Nephron progenitor cell (in vitro differentiated cells): ENCODE data around the gene IQCK.

Source experiments
- DNase-seq: peaks from one replicate; pipeline ENCODE4 v3.0.0; 2021
- H3K27ac Mint-ChIP-seq: 2 replicates; pipeline ENCODE4 v1.8.0; 2021; ENCODE audit warnings: mild to moderate bottlenecking, moderate library complexity, mixed read lengths
- H3K27me3 Mint-ChIP-seq: 2 replicates; pipeline ENCODE4 v1.8.0; 2021; ENCODE audit warnings: mild to moderate bottlenecking, low read depth, mixed read lengths; ENCODE audit not compliant: poor library complexity
- H3K36me3 Mint-ChIP-seq: 2 replicates; pipeline ENCODE4 v1.8.0; 2021; ENCODE audit warnings: low read depth, mixed read lengths
- H3K4me1 Mint-ChIP-seq: 2 replicates; pipeline ENCODE4 v1.8.0; 2021; ENCODE audit warnings: mixed read lengths
- H3K4me3 Mint-ChIP-seq: 2 replicates; pipeline ENCODE4 v1.8.0; 2021; ENCODE audit warnings: mild to moderate bottlenecking, moderate library complexity, mixed read lengths
- H3K9me3 Mint-ChIP-seq: 2 replicates; pipeline ENCODE4 v1.8.0; 2021; ENCODE audit warnings: mild to moderate bottlenecking, moderate library complexity, mixed read lengths
- TF ChIP-seq, protein P1 (sequence below): fragments of 200-600 bp; sonication (generic); IDR thresholded peaks from 2 replicates; pipeline ENCODE4 v1.5.0; 2021; ENCODE audit warnings: antibody characterized with exemption

IQCK gene

DNA sequence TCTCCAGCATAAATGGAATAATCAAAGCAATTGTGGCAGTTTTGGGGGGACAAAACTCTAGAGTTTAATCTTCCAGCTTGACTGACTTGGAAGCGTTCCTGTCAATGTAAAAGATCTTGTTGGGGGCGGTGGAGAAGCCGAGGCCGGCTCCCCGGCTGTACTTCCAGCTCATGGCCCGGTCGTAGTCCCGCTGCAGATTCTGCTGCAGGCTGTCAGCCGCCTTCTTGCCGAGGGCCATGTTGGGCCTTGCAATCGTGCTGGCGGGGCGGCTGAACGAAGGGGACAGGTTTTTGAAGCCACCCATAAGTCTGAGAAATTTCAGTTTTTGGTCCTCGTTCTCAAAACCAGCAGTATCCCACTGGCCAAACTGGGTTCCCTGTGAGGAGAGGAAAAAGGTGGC is 11.2 kb upstream of the IQCK start:
- no peak overlapping the region for H3K4me3 Mint-ChIP-seq
- H3K9me3 Mint-ChIP-seq: no peaks in the 10 kb centered on the region
- DNase-seq: no peak
- peaks cover 77% of the 10 kb centered on the region for H3K36me3 Mint-ChIP-seq
- TF ChIP-seq, protein P1, sequence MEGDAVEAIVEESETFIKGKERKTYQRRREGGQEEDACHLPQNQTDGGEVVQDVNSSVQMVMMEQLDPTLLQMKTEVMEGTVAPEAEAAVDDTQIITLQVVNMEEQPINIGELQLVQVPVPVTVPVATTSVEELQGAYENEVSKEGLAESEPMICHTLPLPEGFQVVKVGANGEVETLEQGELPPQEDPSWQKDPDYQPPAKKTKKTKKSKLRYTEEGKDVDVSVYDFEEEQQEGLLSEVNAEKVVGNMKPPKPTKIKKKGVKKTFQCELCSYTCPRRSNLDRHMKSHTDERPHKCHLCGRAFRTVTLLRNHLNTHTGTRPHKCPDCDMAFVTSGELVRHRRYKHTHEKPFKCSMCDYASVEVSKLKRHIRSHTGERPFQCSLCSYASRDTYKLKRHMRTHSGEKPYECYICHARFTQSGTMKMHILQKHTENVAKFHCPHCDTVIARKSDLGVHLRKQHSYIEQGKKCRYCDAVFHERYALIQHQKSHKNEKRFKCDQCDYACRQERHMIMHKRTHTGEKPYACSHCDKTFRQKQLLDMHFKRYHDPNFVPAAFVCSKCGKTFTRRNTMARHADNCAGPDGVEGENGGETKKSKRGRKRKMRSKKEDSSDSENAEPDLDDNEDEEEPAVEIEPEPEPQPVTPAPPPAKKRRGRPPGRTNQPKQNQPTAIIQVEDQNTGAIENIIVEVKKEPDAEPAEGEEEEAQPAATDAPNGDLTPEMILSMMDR: no peak
- H3K27me3 Mint-ChIP-seq: no peaks in the 10 kb centered on the region
- no peak overlapping the region for H3K27ac Mint-ChIP-seq
- H3K4me1 Mint-ChIP-seq: peaks cover 42% of the 10 kb centered on the region

DNA sequence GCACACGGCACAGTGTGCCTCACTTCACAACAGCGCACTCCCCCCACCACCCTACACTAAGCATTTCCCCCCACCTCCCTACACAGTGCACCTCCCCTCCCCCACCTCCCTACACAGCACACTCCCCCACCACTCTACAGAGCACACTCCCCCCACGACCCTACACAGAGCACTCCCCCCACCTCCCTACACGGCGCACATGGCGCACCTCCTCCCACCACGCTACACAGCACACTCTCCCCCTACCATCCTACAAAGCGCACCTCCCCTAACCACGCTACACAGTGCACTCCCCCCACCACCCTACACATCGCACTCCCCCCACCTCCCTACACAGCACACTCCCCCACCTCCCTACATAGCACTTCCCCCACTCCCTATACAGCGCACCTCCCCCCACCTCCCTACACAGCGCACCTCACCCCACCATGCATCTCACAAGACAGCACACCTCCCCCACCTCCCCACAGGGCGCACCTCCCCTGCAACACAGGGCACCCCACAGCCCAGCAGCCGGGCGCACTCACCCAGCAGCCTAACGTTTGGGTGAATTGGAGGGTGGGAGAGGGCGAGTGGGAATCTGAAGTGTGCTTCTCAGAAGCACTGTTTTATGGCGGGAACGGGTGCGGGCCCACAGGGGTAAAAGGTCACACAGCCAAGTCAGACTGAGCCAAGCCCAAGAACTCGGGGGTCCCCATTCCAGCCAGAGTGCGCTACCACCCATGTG is 10.3 kb upstream of the IQCK start:
- H3K27ac Mint-ChIP-seq: peak overlapping the region; percentile 86
- no peaks in the 10 kb centered on the region for H3K27me3 Mint-ChIP-seq
- H3K36me3 Mint-ChIP-seq: peaks cover 72% of the 10 kb centered on the region
- DNase-seq: no peak
- TF ChIP-seq, protein P1: no peak
- H3K4me3 Mint-ChIP-seq: no peak overlapping the region
- peaks cover 44% of the 10 kb centered on the region for H3K4me1 Mint-ChIP-seq
- no peaks in the 10 kb centered on the region for H3K9me3 Mint-ChIP-seq

DNA sequence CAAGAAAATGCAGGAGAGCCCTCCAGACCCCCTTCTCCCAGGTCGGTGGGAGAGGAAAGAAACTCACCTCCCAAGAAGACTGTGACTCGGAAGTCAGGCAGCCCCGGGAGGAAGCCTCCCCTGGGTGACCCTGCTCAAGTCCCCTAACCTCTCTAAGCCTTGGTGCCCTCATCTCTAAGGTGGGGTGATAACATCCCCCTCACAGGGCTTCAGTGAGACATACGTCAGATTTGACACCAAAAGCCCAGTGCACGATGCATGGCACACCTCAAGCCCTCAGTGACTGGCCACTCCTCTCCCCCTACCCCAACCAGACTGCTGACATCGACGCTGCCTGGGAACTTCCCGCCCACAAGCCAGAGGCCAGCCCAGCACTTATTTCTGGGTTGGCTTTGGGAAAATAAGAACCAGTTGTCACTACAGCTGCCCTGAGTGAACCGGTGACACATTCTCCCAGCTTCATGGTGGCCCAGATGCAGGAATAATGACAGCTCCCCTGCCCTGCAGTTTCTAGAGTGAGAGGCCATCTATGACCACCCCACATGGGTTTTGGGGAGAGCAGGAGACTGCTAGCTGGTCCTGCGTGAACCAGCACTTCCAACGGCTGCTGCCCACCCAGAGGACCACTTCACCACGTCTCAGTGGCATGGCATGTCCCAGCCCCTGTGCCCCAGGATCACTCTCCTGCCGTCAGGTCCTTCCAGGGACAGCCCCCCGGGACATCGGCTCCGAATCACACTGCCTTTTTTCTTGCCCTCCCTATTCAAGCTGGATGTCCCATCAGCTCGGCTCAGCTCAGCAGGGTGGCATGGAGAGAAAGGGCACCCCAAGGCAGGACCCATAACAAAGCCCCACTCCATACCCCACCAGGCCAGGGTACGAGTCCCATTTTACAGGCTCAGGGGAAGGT is 9.5 kb upstream of the IQCK start:
- Mint-ChIP-seq H3K4me1 (peaks cover 44% of the 10 kb centered on the region), H3K27me3 (no peaks in the 10 kb centered on the region), H3K27ac (peak overlapping the region; percentile 86), H3K4me3 (no peak overlapping the region), H3K9me3 (no peaks in the 10 kb centered on the region), H3K36me3 (peaks cover 68% of the 10 kb centered on the region)
- TF ChIP-seq, protein P1: no peak
- peak; percentile 25 for DNase-seq

DNA sequence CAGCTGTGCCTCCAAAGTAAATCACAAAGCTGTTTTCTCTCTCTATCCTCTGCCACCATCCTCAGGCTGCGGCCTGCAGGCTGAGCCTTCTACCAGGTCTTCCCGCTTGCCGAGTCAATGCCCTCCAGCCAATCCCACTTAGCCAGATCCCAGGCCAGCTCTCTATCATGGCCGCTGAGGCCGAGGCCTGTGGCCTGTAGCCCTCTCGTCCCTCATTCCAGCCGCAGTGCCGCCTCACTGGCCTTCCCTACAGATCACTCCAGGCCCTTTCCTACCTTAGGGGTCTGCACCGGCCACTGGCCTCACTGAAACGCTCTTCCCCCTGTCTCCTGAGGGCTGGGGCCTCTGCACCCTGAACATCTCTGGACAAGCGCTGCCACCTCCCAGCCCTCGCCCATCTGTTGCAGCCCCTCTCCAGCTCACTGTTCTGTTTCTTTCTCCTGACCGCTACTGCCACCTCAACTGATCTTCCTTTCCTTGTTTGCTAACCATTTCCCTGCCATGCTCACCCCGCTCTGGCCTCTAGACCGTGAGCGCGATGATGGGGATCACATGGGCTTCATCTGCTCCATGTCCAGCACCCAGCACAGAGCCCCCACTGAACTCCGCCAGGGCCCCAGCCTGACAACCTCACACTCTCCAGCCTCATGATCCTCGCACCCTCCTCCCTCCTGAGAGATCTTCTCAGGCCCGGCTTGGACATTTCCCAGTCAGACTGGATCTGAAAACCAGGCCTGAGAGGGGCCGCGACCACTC is 8.5 kb upstream of the IQCK start:
- peaks cover 68% of the 10 kb centered on the region for H3K36me3 Mint-ChIP-seq
- no peak overlapping the region for H3K4me3 Mint-ChIP-seq
- H3K9me3 Mint-ChIP-seq: no peaks in the 10 kb centered on the region
- DNase-seq: no peak
- TF ChIP-seq, protein P1: no peak
- no peaks in the 10 kb centered on the region for H3K27me3 Mint-ChIP-seq
- peaks cover 44% of the 10 kb centered on the region for H3K4me1 Mint-ChIP-seq
- peak overlapping the region; percentile 86 for H3K27ac Mint-ChIP-seq

DNA sequence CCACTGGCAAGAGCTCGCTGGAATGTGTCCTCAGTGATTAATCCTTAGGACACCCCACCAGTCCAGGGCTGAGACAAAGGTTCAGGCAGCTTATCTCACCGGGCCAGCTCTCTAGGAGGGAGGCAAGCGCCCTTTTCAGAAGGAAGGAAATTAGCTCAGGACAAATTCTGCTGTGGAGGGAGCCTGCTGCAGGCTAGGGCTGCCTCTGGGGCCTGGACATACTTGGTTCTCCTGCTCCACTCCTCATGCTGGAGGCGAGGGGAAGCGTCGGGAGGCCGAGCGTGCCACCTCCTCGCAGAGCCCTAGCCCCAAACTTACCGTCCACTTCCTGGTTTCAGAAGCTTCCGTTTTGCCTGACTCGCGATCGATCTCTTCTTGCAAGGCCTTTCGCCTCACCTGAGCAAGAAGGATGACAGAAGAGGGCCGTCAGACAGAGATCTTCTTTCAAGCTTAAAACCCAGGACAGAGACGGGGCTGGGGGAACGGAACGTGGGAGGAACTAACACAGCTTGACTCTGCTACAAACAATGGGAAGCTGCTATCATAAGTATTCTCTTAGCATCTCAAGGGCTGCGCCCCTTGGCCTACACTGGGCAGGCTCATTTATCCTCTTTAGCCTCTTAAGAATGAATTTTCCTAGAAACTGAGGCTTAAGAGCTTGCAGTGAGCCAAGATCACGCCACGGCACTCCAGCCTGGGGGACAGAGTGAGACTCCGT is 7.7 kb upstream of the IQCK start:
- DNase-seq: no peak
- Mint-ChIP-seq H3K27ac (peak overlapping the region; percentile 86), H3K36me3 (peaks cover 65% of the 10 kb centered on the region), H3K9me3 (no peaks in the 10 kb centered on the region), H3K4me1 (peaks cover 44% of the 10 kb centered on the region), H3K27me3 (no peaks in the 10 kb centered on the region), H3K4me3 (no peak overlapping the region)
- TF ChIP-seq, protein P1: no peak
